IMR-90 (cell line): ENCODE measurements around the gene CAB39. TPM values are rescaled to one million over a fixed set of nuclear protein-coding genes. Genes with fewer than 3 reads are reported as not detected.

ENCODE experiments used
- ATAC-seq: fragments of 200-7000 bp; cut with Tn5 transposase; 2 replicates; pipeline ENCODE4 v1.9.1; 2020; ENCODE audit warnings: low read depth, mild to moderate bottlenecking, moderate library complexity
- BruUV-seq: library from RNA; stranded (reverse); fragments of 400-500 nt; replicated peaks from 2 replicates; lab custom pipeline; 2021; lab: Mats Ljungman, UMichigan
- CTCF ChIA-PET: fragments of 300-600 bp; formaldehyde crosslinking; extraction: SDS; loops from one replicate; lab custom pipeline; 2021; ENCODE audit warnings: antibody characterized with exemption; lab: Yijun Ruan, JAX
- POLR2A ChIA-PET: fragments of 300-600 bp; sonication (Branson Sonifier 250); formaldehyde crosslinking; loops from one replicate; lab custom pipeline; 2022; ENCODE audit warnings: antibody characterized with exemption; ENCODE audit not compliant: unreplicated experiment; lab: Charles Lee
- DNase-seq: peaks from one replicate; pipeline ENCODE4 v3.0.0; 2013
- H2AFZ ChIP-seq: replicated peaks from 2 replicates; pipeline ENCODE3; 2013; ENCODE audit warnings: low read length, mild to moderate bottlenecking; ENCODE audit not compliant: poor library complexity
- H2AK5ac ChIP-seq: 2 replicates; pipeline ENCODE4 v1.6.1; 2013; ENCODE audit warnings: low read depth, low read length, inconsistent platforms
- H2AK9ac ChIP-seq: replicated peaks from 2 replicates; pipeline ENCODE3; 2013; ENCODE audit warnings: mild to moderate bottlenecking, low read depth, low read length, moderate library complexity; ENCODE audit not compliant: poor library complexity
- H2BK120ac ChIP-seq: 2 replicates; pipeline ENCODE4 v1.6.1; 2013; ENCODE audit warnings: low read depth, low read length, inconsistent platforms
- H2BK15ac ChIP-seq: 3 replicates; pipeline ENCODE4 v1.6.1; 2013; ENCODE audit warnings: low read depth, low read length, inconsistent platforms
- H2BK20ac ChIP-seq: 2 replicates; pipeline ENCODE4 v1.6.1; 2013; ENCODE audit warnings: low read depth, mild to moderate bottlenecking, inconsistent platforms, low read length, moderate library complexity
- H2BK5ac ChIP-seq: 2 replicates; pipeline ENCODE4 v1.6.1; 2013; ENCODE audit warnings: mild to moderate bottlenecking, low read depth, low read length, inconsistent platforms; ENCODE audit not compliant: poor library complexity, severe bottlenecking
- H3K14ac ChIP-seq: replicated peaks from 2 replicates; pipeline ENCODE4 v1.6.1; 2013; ENCODE audit warnings: low read depth, low read length, inconsistent platforms
- H3K18ac ChIP-seq: 2 replicates; pipeline ENCODE4 v1.6.1; 2013; ENCODE audit warnings: low read depth, low read length, control low read depth
- H3K23ac ChIP-seq: 2 replicates; pipeline ENCODE4 v1.6.1; 2013; ENCODE audit warnings: low read depth, low read length, inconsistent platforms
- H3K27ac ChIP-seq: 2 replicates; pipeline ENCODE4 v1.5.1; 2013; ENCODE audit warnings: mild to moderate bottlenecking, control low read depth, low read length; ENCODE audit not compliant: insufficient read depth
- H3K27me3 ChIP-seq: 2 replicates; pipeline ENCODE4 v1.6.1; 2013; ENCODE audit warnings: low read length; ENCODE audit not compliant: control insufficient read depth, insufficient read depth
- H3K36me3 ChIP-seq: 2 replicates; pipeline ENCODE4 v1.6.1; 2013; ENCODE audit warnings: low read length, mixed read lengths; ENCODE audit not compliant: control insufficient read depth, insufficient read depth
- H3K4ac ChIP-seq: 2 replicates; pipeline ENCODE4 v1.6.1; 2013; ENCODE audit warnings: low read depth, low read length, inconsistent platforms
- H3K4me1 ChIP-seq: 2 replicates; pipeline ENCODE4 v1.6.1; 2013; ENCODE audit warnings: low read length, mixed read lengths; ENCODE audit not compliant: control insufficient read depth, insufficient read depth
- H3K4me2 ChIP-seq: 2 replicates; pipeline ENCODE4 v1.6.1; 2013; ENCODE audit warnings: low read depth, mild to moderate bottlenecking, control low read depth, low read length, moderate library complexity
- H3K4me3 ChIP-seq: 2 replicates; pipeline ENCODE4 v1.5.1; 2013; ENCODE audit warnings: low read depth, mild to moderate bottlenecking, control low read depth, low read length, moderate library complexity; ENCODE audit not compliant: insufficient read depth
- H3K56ac ChIP-seq: 2 replicates; pipeline ENCODE4 v1.6.1; 2013; ENCODE audit warnings: low read length, inconsistent platforms; ENCODE audit not compliant: insufficient read depth; ENCODE audit errors: extremely low read depth
- H3K79me1 ChIP-seq, 2 experiments: 2 replicates each; pipeline ENCODE4 v1.6.1; 2013; ENCODE audit warnings: low read length in 2 of 2, inconsistent platforms in 1 of 2, low read depth in 1 of 2
- H3K9ac ChIP-seq: 2 replicates; pipeline ENCODE4 v1.6.1; 2013; ENCODE audit warnings: low read depth, low read length, control low read depth
- H3K9me1 ChIP-seq: 2 replicates; pipeline ENCODE4 v1.6.1; 2013; ENCODE audit warnings: low read length, inconsistent platforms; ENCODE audit not compliant: insufficient read depth
- H3K9me3 ChIP-seq: 2 replicates; pipeline ENCODE4 v1.6.1; 2013; ENCODE audit warnings: low read length; ENCODE audit not compliant: control insufficient read depth, insufficient read depth
- H4K20me1 ChIP-seq: 2 replicates; pipeline ENCODE4 v1.6.1; 2013; ENCODE audit warnings: low read length, inconsistent platforms; ENCODE audit not compliant: insufficient read depth
- H4K5ac ChIP-seq: 2 replicates; pipeline ENCODE4 v1.6.1; 2013; ENCODE audit warnings: mild to moderate bottlenecking, low read depth, low read length, control low read depth
- H4K8ac ChIP-seq, 2 experiments: 2 replicates each; pipeline ENCODE4 v1.6.1; 2013; ENCODE audit warnings: low read depth in 2 of 2, low read length in 2 of 2, control low read depth in 1 of 2, inconsistent platforms in 1 of 2
- H4K91ac ChIP-seq: 2 replicates; pipeline ENCODE4 v1.6.1; 2013; ENCODE audit warnings: low read depth, low read length, inconsistent platforms; ENCODE audit not compliant: insufficient read depth
- BHLHE40 ChIP-seq: fragments of 150-350 bp; IDR thresholded peaks from 2 replicates; pipeline ENCODE4 v1.6.1; 2016; ENCODE audit warnings: mild to moderate bottlenecking, low read depth, low read length
- CTCF ChIP-seq: conservative IDR thresholded peaks from 2 replicates; pipeline ENCODE4 v1.5.1; 2012; ENCODE audit warnings: mild to moderate bottlenecking, low read depth, low read length, improper control_type of control experiment
- MXI1 ChIP-seq: IDR thresholded peaks from 2 replicates; pipeline ENCODE4 v1.6.1; 2012; ENCODE audit warnings: low read depth, mild to moderate bottlenecking, low read length, moderate library complexity, borderline replicate concordance
- POLR2A ChIP-seq: IDR thresholded peaks from 2 replicates; pipeline ENCODE4 v1.6.1; 2012; ENCODE audit warnings: mild to moderate bottlenecking, low read depth, low read length
- RCOR1 ChIP-seq: IDR thresholded peaks from 2 replicates; pipeline ENCODE4 v1.6.1; 2012; ENCODE audit warnings: mild to moderate bottlenecking, low read length, improper control_type of control experiment; ENCODE audit not compliant: insufficient replicate concordance
- WGBS, 2 experiments: methylation state at CpG; one replicate each; pipeline versions ENCODE4 v1.1.5 to v1.1.7; 2013; ENCODE audit warnings: missing lambda C conversion rate in 2 of 2; ENCODE audit not compliant: insufficient read length in 1 of 2; ENCODE audit errors: extremely low coverage in 2 of 2; 5-methylcytosine and 5-hydroxymethylcytosine counted together
- dilution Hi-C: fragments of 300-500 bp; cut with HindIII; formaldehyde crosslinking; loops from one replicate; pipeline ENCODE4 v1.14.3; 2018; ENCODE audit warnings: low sequenced_read_pairs; ENCODE audit not compliant: unreplicated experiment
- in situ Hi-C: fragments of 300-500 bp; cut with MboI; formaldehyde crosslinking; loops from 3 replicates; pipeline ENCODE4 v1.14.3; 2019; ENCODE audit warnings: low sequenced_read_pairs, inconsistent platforms, mixed read lengths
- intact Hi-C: fragments of 100-400 bp; cut with micrococcal nuclease; formaldehyde crosslinking; loops from 2 replicates; pipeline ENCODE4 v1.10.0; 2022
- polyA plus RNA-seq, 3 experiments: library from polyadenylated mRNA; depleted of rRNA; stranded (reverse); fragments of >200 nt; gene quantifications; 2 replicates each; pipeline ENCODE4 v1.2.3, GENCODE V29; 2012; ENCODE audit warnings: low replicate concordance in 1 of 3
- total RNA-seq: library from RNA; depleted of rRNA; stranded (reverse); fragments of >200 nt; gene quantifications from 2 replicates; pipeline ENCODE4 v1.2.3, GENCODE V29; 2012

The CAB39 gene
- total and polyA plus RNA-seq, 2 of the 4 experiments (the other 2 are of a cell fraction): 38.2 to 71.7 TPM

DNA sequence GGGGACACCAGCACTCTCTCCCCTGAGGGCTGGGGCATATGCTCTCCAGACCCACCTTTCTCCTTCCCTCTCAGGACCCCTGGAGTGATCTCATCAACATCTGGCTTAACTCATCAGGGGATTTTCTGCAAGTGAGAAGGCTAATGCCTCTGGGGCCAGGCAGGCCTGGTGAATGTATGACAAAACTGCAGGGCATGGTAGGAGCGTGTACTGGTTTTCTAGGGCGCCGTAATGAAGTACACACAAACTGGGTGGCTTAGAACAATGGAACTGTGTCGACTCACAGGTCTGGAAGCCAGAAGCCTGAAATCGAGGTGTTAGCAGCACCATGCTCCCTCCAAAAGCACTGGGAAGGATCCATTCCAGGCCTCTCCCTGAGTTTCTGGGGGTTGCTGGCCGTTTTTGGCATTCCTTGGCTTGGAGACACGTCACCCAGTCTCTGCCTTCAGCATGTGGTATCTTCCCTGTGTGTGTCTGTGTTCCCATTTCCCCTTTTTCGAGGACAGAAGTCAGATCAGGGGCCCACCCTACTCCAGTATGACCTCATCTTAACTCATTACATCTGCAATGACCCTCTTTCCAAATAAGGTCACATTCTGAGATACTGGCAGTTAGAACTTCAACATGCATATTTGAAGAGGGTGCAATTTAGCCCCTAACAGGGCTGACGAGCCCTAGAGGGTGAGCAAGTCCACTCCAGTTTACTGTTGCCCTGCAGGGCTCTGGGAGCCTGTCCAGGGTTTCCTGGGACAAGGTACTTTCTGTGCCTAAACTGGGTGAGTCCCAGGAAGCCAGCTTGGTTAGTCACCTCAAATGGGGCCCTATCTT lies 45.5 kb upstream of the CAB39 start:
- Histone ChIP-seq H3K56ac (0 out of 2 replicates have a peak overlapping the region, but pooled peaks have one; percentile 4), H2AK9ac (peak overlapping the region; percentile 90), H3K9ac (peak overlapping the region; percentile 5; the same call in 1 of the 2 replicates), H3K4me1 (peaks cover 29% of the 10 kb centered on the region), H4K5ac (peak overlapping the region; percentile 80; the same call in 1 of the 2 replicates), H3K4me2 (no peak overlapping the region), H3K79me1 (peaks cover 0 to 5% of the 10 kb centered on the region in 2 experiments; a peak in 1 of 4 replicates), H3K23ac (peak overlapping the region; percentile 93), H3K9me1 (peaks cover 26% of the 10 kb centered on the region), H2AFZ (peak overlapping the region; percentile 83), H4K91ac (peak overlapping the region; percentile 77), H3K27me3 (no peaks in the 10 kb centered on the region), H2BK120ac (peak overlapping the region; percentile 90), H3K14ac (peak overlapping the region; percentile 64), H2AK5ac (peak overlapping the region; percentile 89), H3K9me3 (peaks cover 2% of the 10 kb centered on the region; the same call in 1 of the 2 replicates), H4K8ac (peak overlapping the region; percentile 32 to 95; a peak in 3 of 4 replicates), H3K27ac (peak overlapping the region; percentile 3), H2BK20ac (peak overlapping the region; percentile 75), H4K20me1 (no peaks in the 10 kb centered on the region), H3K4ac (peak overlapping the region; percentile 86), H2BK15ac (peak overlapping the region; percentile 11; the same call in 2 of the 3 replicates), H2BK5ac (peak overlapping the region; percentile 69), H3K18ac (peak overlapping the region; percentile 73), H3K4me3 (no peak overlapping the region), H3K36me3 (no peaks in the 10 kb centered on the region)
- TF ChIP-seq BHLHE40 (no peak), RCOR1 (no peak), CTCF (no peak), MXI1 (no peak), POLR2A (no peak)
- in situ Hi-C loops: no loop called here
- intact Hi-C loops: loop anchor here (10.0 kb wide), 1 partner anchor 818 kb away; no protein-coding TSS in a partner anchor
- POLR2A ChIA-PET: interaction anchor here (0.6 kb wide), 1 partner anchor 18 kb away, joined by 4 read pairs; no protein-coding TSS in a partner anchor
- peak; percentile 69 for DNase-seq
- WGBS, 2 experiments: 64% methylated on average over 4 of the region's 9 CpGs; no CpG with 5 or more reads in 1 of the 2 experiments
- peak; percentile 21 for ATAC-seq
- dilution Hi-C loops: no loop called here
- BruUV-seq: no TSS peak
- CTCF ChIA-PET: no interaction called here
